GM21723 (cell line): ENCODE data around the gene SHLD1.
"Not testable (repeated sequence)": the region's sequence is repeated elsewhere in the genome, so short reads cannot be mapped to it uniquely, and the experiment has no call there.

Source experiments
- ATAC-seq: cut with Tn5 transposase; IDR thresholded peaks from one replicate; pipeline ENCODE4 v1.9.1; 2021; ENCODE audit warnings: mild to moderate bottlenecking, moderate library complexity; ENCODE audit not compliant: unreplicated experiment

Gene SHLD1

DNA sequence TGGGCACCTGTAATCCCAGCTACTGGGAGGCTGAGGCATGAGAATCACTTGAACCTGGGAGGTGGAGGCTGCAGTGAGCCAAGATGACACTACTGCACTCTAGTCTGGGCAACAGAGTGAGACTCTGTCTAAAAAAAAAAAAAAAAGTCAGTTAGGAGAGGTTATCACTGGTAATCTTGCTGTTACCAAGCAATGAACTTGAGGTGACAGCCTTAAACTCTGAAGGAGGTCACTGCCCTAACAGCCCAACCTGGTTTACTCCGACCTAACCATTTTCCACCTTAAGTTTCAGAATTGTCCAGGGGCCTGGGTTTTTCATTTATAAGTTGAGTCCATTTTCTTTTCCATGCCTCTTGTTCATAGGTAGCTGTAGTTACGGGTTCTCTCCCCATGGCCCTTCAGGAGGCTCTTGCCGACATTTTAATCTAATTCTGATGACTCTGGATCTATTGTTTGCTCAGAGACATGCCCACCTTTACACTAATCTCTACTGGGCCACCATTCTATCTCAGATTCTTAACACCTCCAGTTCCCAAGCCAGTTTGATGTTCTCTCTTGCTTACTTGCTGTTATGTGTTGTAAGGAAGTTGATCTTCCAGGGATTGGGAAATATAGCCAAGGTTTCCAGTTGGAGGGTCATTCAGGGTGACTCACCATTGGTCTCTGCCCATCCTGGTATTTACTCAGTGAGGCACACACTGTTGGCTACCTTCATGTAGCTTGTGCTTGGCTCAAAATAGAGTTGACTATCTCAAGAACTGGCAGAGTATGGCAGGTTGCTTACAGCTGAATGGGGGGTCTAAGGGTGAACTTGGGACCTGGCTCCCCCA lies 29.1 kb downstream of the SHLD1 start:
- no peak for ATAC-seq

DNA sequence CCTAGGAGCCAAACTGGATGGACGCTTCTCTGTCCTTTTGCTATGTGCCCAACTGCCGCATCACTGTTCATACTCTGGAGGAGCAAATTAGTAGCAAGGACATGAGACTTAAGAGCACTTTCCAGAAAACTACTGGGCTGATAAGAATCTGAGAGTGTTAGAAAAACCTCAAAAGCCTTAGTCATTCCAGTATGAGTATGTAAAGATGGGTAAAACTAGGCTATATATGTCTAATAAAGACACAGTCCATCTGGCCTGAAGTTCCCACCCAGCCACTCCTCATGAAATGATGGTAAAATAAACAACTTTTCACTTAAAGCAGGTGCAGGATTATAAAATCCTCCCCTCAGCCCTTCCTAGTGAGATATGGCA lies 30.6 kb downstream of the SHLD1 start:
- ATAC-seq: no peak

DNA sequence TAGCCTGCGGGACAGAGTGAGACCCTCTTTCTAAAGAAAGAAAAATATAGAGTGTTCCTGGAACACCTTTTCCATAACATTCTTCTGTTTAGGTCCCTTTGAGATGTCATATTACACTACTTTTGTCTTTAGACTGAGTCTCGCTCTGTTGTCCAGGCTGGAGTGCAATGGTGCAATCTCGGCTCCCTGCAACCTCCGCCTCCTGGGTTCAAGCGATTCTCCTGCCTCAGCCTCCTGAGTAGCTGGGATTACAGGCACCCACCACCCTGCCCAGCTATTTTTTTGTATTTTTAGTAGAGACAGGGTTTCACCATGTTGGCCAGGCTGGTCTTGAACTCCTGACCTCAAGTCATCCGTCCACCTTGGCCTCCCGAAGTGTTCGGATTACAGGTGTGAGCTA lies 31.2 kb downstream of the SHLD1 start:
- not testable (repeated sequence) for ATAC-seq

DNA sequence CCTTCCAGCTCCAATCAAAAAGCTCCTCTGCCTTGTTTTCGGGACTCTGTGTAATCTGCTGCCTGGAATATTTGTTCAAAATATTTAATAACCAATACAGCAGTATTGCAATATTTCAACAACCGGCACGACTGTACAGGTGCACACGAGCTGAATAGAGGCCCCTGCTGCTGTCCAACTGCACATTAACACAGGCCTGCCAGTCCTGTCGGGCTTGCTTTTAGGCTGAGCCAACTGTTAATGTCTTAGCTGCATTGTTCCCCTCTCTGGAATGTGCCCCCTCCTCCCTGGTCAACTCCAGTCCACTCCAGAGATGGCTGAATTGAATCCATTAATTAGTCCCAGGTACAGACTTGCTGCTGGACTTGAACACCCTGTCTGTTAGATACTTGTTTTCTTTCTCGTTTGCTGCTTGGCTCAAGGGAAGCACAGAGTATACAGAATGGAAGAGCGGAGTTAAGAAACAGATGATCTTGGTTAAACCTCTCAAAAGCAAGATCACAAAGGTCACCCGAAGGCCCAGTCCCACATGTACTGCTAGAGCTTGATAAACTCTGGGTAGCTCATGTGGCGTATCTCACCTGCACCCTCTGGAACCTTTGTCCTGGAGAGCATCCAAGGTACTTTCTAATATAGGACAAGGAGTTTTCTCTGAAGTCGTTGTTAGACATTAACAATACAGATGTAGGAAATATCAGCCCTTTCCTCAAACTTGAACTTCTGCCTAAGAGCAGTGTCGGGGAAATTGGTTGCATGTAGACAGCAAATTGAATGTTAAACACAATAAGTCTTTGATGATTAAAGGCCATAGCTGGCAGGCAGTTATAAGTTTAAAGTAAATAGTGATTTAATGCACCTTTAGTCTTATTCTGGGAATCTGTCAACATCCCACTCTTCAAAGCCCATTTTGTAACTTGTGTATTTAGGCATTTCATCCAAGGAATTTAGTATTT lies 31.9 kb downstream of the SHLD1 start:
- no peak for ATAC-seq

DNA sequence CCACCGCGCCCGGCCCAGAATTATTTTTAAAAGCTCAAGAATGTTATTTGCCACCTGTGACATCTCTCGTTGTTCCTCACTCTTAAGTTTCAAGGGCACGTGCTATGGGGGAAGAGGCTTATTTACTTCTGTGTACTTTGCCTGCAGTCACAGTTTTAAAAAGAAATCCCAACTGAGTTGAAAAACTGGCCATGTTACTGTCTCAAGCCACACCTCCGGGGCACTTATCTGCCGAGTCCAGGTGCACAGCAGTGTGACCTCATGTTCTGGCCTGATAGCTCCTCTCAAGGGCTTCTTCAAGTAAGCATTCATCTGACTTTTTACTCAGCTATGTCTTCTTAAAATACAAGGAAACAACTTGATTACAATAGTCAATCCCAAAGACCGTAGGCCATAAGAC lies 34.5 kb downstream of the SHLD1 start:
- ATAC-seq: no peak

DNA sequence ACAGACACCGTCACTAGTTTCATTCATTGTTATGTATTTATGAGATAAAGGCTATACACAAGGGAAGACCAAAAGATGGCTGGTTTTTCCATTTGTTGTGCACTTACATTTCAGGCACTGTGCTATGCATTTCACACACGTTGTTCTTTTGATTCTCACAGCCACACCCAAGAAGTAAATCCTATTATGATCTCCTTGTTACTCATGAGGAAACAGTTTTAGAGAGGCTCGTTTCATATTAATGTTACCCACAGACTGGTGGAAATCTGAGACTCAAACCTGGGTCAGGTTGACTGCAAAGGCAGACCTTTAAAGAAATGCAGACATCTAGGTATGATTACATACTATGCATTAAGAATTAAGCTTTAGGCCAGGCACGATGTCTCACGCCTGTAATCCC lies 34.9 kb downstream of the SHLD1 start:
- no peak for ATAC-seq

DNA sequence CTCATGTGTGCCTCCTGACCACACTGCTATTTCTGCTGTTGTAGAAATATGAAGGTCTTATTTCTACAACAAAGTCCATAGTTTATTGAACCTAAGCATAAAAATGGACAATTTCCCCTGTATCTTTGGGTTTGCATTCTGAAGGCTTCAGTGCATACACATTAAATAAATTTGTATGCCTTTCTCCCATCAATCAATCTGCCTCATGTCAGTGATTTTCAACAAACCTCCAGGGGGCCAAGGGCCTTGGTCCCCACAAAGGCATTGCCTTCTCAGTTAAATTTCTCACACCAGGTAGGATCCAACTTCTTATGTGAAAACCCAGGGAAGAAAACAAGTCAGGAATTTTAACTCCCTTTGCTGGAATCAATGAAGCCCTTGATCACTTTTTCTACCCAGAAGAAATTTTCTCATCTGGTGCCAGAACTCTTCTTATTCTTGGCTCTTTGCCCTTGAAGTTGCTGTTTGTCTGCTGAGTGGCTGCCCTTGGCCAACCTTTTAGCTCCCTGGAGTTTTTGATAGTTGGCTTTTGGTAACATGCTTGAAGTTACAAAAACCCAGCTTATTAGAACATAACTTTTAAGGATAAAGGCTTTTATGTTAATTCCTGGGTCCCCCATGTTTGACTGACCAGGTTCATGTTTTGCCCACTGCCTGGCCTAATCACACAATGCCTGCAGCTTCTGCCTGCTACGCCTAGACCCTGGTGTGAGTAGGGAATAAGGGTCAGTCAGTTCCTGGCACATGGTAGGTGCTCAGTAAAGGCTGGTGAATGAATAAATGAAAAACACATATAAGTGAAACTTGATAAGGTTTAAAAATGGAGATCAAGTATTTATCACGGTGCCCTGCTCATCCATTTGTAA lies 37.0 kb downstream of the SHLD1 start:
- no peak for ATAC-seq

DNA sequence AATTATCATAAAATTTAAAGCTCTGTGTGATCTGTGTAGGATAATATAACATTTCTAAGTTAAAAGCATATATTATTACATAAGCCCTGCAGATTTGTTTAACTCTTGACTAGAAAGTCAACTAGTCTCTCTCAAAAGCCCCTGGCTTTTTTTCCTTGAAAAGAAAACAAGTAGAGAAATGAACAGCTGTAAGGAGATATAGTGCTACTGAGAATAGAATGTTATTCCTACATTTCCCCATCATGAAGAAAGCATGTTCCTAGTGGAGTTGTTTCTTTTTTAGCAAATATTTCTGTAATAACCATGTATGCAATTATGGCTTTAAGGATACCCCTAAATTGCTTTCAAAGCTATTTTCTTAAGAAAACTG lies 37.6 kb downstream of the SHLD1 start:
- no peak for ATAC-seq

DNA sequence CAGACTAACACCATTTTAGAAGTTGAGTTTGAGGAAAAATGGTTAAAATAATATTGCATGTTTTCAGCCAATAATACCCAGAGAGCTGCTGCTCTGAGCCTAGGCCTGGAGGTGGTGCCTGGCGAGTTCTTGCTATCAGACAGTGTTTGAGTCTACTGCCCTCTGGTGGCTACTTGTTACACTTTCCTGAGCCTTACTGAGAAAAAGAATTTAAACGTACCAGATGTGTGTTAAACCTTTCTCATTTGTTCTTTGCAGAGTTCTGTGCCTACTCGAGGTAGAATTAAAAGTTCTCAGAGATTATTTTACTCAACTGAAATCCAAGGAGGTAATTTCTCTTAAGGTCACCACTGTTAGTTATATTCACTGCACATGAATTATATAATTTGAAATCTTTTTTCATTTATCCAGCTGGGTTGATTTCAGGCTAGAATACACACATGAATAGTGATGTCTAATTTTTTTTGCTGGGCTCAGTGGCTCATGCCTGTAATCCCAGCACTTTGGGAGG lies 38.2 kb downstream of the SHLD1 start:
- peak; percentile 93 for ATAC-seq

DNA sequence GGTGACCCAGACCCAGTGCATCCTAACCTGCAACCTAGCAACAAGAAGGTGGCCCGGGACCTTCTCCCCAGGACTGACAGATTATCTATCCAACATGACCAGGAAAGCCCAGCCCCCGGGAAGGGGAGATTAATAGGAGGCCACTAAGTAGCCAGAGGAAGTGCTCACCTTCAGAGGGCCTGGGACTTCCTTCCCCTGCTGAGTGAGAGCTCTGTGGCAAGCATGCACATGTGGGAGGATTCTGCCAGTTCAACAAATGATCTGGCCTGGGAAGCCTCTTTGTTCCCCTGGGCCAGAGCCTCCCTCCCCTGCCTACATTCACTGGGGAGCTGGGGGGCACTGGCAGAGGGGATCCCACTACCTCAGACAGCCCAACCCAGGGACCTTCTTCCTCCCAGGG lies 39.6 kb downstream of the SHLD1 start:
- ATAC-seq: no peak

DNA sequence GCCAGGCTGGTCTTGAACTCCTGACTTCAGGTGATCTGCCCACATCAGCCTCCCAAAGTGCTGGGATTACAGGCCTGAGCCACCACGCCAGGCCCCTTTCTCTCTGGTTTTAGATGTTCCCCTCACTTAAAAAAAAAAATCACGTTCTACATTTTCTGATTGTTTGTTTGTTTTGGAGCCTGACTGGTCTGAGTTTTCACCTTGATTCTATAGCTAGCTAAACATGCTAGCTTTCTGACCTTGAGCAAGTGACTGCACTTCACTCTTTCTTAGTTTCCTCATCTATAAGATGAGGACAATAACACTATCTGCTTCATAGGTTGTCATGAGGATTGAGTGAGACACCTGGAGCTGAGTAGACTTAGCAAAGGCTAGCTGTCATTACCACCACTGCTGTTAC lies 43.7 kb downstream of the SHLD1 start:
- ATAC-seq: no peak

DNA sequence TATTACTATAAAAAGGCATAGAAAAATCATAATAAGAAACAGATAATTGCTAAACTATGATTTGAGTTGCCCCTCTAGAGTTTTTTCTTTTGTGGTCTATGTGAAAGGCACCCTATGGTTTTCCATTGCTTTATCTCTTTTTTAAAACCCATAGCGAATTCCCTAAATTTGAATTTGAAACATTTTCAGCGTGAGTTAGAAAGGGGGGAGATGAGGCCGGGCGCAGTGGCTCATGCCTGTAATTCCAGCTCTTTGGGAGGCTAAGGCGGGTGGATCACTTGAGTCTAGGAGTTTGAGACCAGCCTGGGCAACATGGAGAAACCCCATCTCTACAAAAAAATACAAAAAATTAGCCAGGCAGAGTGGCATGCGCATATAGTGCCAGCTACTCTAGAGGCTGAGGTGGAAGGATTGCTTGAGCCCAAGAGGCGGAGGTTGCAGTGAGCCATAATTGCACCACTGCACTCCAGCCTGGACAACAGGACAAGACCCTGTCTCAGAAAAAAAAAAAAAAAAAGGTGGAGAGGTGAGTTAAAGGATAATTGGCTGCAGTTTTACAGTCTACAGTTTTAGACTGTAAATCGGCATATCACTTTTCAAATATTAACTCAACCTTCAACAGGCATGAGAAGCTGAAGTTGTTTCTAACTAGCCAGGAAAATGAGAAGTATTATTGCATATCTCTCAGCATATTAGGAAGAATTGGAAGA lies 46.3 kb downstream of the SHLD1 start:
- ATAC-seq: no peak

DNA sequence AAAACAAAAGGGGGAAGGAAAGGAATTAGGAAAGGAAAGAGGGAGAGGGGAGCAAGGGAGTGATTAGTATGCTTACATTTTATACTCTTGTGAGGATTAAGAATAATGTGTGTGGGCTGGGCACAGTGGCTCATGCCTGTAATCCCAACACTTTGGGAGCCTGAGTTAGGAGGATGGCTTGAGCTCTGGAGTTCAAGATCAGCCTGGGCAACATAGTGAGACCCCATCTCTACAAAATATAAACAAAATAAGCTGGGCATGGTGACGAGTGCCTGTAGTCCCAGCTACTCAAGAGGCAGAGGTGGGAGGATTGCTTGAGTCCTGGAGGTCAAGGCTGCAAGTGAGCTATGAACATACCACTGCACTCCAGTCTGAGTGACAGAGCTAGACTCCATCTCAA lies 47.0 kb downstream of the SHLD1 start:
- no peak for ATAC-seq

DNA sequence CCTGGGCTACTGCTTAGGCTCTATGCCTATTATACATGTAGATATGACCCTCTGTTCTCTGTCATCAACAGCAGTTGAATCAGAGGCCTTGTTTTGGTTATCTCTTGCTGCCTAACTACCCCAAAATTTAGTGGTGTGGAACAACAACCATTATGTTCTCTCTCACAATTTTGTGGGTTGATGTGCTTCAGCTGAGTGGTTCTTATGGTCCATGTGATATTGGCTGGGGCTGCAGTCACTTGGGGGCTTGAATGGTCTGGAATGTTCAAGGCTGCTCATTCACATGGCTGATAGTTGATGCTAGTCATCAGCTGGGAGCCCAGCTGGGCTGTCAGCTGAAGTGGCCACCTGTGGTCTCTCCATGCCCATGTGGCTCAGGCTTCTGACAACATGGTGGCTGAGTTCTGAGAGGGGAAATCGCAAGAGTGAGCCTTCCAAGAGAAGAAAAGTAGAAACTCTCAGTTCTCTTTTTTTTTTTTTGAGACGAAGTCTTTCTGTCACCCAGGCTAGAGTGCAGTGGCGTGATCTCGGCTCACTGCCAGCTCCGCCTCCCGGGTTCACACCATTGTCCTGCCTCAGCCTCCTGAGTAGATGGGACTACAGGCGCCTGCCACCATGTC lies 47.8 kb downstream of the SHLD1 start:
- peak; percentile 97 for ATAC-seq

DNA sequence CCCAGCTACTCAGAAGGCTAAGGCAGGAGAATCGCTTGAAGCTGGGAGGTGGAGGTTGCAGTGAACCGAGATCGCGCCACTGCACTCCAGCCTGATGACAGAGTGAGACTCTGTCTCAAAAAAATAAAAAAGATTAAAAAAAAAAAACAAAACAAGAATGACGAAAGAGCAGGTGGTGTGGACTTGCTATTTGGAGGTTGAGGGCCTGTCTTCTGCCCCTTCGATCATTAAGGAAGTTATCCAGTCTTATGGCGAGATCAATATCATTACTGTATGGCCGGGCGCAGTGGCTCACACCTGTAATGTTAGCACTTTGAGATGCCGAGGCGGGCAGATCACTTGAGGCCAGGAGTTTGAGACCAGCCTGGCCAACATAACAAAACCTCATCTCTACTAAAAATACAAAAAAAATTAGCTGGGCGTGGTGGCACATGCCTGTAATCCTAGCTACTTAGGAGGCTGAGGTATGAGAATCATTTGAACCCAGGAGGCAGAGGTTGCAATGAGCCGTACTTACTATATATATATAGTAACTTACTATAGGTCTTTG lies 53.6 kb downstream of the SHLD1 start:
- peak; percentile 21 for ATAC-seq

DNA sequence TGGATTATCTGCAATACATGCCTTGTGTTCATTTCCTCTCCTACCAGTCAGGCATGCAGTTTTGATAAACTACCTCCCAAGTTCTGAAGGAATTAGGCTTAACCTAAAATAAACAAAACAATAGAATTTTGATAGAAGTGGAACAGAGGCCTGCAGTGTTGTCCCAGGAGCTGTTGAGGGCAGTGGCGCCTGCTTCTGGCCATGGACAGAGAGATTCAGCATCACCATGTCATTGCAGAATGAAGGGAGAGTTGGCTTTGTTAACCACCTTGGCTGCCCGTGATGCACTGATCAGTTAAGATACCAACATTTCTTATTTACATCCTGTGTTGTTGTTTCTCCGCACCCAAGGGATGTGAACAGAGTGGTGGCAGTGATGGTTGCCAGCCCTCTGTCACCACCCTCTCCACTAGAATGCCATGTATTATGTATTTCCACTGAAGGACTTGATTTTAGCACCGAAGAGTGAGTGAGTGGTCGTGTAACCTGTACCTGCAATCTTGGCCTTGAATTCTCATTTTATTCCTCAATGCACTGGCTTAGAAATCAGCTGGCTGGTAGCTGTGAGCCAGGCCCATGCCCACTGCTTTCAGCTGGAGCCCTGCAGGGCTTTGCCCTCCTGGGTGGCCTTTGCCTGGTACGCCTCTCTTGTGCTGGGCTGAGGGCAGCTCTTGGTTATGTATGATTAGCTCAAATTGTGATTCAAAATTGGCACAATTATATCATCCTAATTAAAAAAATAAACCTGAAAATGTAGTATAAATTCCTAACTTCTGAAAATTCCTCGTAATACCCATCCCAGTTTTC lies 56.5 kb downstream of the SHLD1 start:
- no peak for ATAC-seq

DNA sequence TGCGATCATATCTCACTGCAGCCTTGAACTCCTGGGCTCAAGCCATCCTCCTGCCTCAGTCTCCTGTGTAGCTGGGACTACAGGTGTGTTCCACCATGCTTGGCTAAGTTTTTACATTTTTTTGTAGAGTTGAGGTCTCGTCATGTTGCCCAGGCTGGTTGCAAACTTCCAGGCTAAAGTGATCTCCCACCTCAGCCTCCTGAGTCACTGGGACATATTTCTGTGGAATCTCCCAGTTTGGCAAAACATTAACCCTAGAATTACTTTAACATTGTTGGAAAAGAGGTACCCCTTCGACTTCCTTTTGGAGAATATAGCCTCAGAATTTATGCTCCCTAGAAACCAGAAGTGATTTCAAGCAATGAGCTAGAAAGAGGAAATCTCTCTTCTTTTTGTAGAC lies 57.2 kb downstream of the SHLD1 start:
- no peak for ATAC-seq

DNA sequence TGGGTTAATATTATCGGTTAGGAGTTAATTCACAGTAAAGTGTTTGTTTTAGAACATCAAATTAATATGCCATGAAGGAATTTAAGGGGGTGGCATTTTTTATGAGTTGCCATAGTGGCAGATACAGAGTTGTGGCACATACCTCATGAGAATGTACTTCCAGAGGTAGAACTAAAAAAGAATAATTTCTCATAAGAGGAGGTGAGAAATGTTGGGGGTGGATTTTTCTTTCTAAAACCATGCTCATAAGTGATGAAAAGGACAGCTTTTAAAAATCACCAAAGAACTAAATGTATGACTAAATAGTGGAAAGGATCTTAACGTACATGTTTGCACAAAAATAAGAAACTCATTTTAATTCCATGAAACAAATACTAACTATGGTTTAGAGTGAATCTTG lies 58.7 kb downstream of the SHLD1 start:
- ATAC-seq: no peak

DNA sequence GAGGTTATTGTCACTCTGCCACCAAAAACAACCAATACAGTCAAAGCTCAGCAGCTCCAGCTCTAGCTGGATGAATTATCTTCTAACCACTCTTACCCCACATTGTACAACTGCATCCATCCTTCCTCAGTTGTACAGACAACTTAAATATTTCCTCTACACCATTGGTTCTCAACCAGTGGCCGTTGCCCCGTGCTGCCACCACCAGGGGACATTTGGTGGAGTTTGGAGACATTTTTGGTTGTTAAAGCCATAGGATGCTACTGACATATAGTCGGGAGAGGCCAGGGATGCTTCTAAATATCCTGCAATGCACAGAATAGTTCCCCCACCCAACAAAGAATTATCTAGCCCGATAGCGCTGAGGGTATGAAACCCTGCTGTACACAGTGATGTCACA lies 59.3 kb downstream of the SHLD1 start:
- ATAC-seq: no peak
